Inferior parietal cortex (tissue), 1 donor: ENCODE measurements around the gene IGFL1.
"Not testable (repeated sequence)": the region's sequence is repeated elsewhere in the genome, so short reads cannot be mapped to it uniquely, and the experiment has no call there.

ENCODE experiments used
- DNase-seq: peaks from one replicate; pipeline ENCODE4 v3.0.0-alpha.2; 2016; ENCODE audit errors: extremely low spot score

The IGFL1 gene

DNA sequence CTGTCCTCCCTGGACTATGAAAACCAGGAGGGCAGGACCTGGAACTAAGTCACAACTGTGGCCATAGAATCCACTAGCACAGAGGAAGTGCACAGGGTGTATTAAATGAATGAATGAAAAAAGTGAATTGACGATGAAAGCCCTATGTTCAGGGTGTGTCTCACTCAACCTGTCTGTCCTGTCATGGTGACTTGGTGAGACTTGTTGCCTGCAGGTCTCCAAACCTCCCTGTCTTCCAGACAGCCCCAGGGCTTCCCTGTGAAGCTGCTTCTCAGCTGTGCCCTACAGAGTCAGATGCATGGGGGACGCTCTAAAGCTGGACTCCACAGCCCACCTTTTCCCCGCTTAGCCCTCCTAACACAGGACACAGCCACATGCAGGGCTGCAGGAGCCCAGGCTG lies 4.8 kb upstream of the IGFL1 start:
- DNase-seq, result no peak

DNA sequence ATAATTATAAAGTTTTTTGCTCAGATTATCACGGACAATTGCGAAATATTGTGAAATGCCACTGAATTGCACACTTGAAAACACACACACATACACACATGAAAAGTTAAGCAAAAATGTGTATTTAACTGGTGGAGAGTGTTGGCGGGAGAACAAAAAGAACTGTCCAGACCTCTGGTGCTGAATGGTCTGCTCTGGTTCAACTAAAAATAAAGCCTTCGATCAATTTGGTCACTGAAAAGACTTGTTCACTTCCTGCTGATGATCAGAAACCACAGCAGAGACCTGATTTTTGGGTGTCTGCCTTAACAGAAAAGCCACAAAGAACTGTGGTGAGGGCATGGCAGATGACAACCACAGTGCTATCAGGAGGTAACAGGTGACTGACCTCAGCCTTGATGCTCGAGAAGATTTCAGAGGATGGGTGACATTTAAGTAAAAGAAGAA lies 4.0 kb upstream of the IGFL1 start:
- DNase-seq, result no peak

DNA sequence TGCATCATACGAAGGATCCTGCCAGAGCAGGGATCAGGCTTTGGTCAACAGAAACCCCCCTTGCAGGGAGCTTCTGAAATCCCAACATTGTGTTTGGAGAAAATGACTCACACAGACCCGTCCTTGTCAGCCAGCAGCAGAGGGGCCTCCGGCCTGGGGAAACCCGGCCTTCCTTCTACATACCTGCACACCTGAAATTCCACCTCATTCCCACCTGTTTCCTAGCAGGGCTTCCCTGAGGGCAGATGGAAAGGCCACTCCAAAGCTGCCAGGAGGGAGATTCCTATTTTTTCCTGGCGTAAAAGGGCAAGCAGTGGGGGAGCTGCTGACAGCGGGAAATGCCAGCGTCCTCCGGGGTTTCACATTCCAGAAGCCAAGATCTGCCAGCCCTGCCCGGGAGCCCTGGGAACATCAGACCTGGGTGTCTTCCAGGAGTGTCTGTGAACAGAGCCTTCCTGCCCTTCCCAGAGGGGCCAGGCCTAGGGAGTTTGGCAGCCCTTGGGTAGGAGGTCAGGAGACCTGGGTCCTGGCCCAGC lies 3.0 kb upstream of the IGFL1 start:
- DNase-seq, result no peak

DNA sequence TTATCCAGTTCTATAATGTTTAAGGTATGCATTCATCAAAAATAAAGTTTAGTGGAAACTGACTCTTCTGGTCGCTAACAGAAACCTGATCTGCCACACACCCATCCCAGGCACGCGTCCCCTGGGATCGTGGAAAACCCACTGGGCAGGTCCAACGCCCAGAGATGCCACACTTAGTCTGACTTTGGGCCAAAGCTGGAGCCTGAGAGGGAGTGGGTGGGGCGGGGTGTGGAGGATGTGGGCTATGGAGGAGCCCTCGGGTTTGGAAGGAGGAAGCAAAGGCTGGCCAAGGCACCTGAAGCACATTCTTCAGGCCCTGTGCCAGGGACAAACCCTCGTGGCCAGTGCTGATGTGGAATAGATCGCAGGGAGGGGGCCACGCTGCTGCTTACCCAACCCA lies 2.5 kb downstream of the IGFL1 start:
- DNase-seq, result no peak

DNA sequence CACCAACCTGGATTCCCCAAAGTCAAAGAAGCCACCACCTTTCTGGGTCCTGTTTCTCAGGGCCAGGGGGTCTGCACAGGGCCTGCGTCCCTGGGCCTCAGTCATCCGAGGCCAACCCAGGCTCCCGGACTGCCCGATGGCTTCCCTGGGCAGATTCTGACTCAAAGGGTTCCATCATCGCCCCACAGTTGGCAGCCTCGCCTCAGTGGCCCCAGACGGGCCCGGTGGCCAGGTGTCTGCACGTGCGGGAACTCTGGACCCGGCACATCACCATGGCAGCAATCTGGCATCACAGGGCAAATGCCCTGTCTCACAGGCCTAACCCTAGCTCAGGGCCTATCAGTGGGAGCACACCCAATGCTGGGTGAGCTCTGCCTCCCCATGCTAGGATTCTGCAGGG lies 2.9 kb downstream of the IGFL1 start:
- DNase-seq, result no peak

DNA sequence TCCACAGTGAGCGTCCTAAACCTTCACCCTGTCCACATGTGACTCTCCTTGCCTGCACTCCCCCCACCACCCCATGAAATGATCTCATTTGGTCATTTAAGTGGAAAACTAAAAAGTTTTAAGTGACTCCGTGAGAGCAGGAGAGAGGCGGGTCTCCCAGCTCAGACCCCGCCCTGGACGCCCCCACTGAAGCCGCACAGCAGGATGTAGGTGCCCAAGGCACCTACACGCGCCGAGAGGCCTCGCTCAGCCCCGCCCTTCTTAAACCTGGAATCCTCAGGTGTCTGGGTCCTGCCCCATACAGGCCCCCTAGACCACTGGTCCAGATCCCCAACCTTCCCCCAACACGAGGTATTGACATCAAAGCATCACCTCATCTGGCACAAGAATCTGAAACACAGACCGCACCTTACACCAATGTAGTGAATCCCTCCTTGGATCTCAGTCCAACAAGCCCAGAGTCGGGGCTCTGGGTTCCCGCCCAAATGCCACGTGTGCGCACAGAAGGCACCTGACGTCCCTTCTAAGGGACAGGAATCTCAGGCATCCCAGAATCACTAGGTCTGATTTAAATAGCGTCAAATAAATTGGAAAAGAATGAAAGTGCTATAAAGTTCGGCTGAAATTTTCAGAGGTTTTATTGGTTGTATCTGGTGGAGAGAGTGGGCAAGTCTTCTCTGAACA lies 3.5 kb downstream of the IGFL1 start:
- no peak for DNase-seq

DNA sequence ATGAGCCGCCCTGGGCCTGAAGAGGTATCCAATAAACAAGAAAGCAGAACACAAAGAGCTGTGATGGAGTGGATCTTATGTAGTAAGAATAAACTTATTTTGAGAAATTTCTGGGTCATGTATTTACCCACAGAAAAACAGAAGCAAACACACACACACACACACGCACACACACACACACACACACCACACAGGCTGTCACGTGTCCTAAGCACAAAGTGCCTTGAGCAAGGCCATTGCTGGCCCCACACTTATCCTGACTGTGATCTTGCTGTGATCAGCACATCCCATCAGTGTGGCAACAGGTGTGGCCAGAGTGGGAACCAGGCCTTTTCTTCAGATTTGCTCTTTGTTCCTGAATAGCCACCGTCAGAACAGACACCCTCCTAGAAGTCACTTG lies 4.3 kb downstream of the IGFL1 start:
- DNase-seq, result not testable (repeated sequence)

DNA sequence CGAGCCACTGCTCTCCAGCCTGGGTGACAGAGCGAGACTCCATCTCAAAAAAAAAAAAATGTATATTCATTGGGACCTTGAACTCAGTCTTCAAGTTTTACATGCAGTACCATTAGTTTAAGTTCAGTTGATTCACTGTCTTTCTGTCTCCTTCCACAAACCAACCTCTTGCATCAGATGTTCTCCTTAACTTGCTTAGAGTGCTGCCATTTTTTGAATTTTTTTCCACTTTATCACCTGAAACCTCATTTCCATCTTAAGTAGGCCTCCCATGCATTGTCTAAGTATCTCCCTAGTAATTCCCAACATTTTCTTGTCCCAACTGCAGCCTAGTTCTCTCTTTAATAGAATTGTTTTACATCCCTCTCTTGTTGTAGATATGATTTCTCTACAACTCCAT lies 8.6 kb downstream of the IGFL1 start:
- not testable (repeated sequence) for DNase-seq

DNA sequence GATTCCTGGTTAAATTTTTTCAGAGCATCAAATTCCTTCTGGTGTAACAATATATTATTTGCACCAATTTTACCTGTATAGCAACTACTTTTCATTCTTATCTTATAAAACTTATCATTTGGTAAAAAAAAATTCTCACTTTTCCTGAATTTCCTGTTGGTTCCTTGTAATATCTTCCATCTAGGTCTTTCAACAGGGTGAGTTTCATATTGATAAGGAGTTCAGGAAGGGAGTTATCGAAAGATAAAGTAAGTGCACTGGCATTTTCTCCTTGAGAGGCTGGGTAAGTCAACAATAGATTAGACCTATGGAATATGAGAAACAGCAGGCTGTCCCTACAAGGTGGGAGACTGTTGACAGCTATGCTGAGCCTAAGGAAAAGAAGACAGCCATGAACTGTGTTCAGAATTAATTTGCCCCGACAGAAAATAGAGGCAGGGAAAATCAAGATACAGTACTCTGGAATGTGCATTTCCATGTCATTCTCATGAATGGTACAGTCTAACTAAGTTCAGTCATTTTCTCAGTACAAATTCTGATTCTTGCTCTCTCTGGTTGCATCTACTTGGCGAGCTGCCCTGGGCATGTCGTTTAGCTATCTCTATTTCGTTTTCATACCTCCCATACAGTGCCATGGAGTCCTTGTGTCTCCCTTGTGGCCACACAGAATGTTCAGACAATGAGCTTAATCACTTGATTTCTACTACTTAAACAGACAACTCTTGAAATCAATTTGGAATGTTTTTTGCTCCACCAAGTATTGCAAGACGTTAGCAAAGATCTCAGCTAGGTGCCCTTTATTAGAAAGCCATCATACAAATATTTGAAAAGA lies 9.9 kb downstream of the IGFL1 start:
- DNase-seq, result no peak

DNA sequence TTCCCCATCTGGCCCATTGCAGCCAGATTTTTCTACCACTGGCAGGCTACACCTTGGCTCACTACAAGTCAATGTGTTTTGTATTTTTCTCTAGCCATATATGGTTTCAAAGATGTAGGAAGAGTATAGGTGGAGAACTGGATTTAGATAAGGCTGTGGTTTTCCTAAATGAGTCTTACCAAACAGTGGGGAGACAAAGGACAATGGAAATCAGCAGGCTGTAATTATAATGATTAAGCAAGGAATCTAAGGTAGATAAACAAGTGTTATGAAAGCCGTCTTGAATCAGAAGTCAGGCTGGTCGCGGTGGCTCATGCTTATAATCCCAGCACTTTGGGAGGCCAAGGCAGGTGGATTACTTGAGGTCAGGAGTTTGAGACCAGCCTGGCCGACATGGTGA lies 11.2 kb downstream of the IGFL1 start:
- DNase-seq, result no peak

DNA sequence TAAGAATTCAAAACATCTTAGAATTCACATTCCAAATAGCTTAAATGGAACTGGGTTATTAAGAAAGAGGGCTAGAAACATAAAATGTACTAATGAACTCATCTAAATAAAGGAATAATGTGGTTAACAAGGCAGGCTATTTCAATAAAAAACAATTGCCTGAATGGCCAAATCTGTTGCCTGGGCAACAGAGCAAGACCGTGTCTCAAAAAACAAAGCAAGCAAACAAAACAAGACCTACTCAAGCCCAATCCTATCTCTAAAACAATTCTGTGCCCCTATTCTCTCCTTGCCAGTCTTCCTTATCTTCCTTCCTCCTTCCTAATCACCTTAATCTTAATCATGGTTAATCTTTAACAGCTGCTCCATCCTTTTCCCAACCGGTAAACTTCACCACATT lies 12.1 kb downstream of the IGFL1 start:
- DNase-seq, result no peak

DNA sequence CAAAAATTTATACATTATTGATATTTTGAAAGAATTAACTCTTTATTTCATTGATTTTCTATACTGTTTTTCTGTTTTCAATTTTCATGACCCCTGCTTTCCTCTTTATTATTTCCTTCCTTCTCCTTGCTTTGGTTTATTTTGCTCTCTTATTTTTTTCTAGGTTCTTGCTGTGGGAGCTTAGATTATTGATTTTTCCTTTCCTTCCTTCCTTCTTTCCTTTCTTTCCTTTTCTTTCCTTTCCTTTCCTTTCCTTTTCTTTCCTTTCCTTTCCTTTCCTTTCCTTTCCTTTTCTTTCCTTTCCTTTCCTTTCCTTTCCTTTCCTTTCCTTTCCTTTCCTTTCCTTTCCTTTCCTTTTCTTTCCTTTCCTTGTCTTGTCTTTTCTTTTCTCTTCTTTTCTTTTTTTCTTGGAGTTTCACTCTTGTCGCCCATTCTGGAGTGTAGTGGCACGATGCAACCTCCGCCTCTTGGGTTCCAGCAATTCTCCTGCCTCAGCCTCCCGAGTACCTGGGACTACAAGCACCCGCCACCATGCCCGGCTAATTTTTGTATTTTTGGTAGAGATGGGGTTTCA lies 13.6 kb downstream of the IGFL1 start:
- not testable (repeated sequence) for DNase-seq

DNA sequence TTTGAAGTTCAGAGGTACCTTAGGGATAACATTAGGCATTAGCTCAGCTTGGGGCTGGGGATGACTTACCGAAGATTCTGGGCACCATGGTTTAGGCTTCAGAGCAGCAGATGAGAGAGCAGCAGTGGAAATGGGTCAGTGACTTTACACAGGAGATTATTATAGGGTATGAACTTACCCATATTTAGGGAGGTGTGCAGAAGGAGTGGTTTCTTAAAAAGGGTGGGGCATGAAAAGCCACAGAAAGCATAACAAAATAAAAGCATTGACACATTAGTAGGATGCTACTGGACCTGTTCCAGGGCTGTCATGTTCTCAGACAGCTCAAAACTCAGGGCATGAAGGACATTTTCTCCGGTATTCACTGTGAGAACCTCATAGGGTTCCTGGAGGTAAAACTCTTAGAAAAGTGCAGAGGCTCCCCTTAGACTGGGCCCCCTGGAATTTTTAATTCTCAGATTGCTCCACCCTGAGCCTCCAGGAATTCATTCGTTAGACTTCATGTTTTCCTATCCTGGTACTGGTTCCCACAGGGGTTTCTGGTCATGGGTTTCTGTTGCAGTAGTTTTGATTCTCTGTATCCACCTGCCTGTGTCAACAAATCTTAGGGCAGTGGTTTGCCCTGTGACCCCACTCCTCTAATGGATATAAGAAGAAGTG lies 20.7 kb downstream of the IGFL1 start:
- no peak for DNase-seq

DNA sequence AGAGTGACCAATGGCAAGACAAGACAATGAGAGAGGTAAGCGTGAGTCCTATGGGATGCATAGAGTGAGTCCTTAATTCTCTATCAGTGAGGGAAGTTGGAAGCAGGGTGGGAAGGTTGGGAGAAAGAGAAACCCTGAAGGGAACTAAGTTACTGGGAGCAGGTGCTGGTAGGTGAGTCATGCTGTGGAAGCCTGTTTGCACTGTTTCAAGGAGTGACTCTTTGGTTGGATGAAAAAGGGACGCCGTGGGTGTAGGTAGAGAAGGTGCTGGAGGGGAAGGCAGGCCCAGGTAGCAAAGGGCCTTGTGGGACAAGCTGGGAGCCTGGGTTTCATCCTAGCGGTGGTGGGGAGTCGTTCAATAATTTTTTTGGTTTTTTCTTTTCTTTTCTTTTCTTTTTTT lies 21.9 kb downstream of the IGFL1 start:
- no peak for DNase-seq

DNA sequence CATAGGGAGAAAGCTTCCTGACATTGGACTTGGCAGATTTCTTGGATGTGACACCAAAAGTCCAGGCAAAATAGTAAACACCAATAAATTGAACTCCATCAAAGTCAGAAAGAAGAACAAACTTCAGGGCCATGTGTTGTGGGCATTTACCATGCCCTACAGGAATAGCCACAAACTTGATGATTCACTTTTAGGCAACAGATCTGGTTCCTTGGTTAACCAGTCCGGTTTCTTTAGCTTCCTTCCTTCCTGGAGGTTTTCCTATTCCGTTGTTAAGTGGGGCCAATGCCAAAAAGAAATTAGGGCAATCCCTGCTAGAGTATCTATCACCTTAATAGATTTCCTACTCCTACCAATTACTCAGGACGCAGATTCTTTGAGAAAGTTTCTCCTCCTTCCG lies 25.2 kb downstream of the IGFL1 start:
- no peak for DNase-seq

DNA sequence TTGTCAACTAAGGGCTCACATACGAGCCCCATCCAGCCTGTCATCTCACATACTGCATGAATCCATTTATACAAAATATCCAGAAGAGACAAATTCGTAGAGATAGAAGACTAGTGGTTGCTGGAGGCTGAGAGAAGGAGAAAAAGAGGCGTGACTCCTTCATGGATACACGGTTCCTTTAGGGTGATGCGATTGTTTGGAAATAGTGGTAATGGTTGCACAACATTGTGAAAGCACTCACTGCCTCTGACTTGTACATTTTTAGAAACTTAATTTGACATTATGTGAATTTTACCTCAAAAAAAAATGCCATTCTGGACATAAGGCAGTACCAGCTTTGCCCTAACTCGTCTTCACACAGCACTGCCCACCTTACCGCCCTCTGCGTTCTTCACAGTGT lies 27.3 kb downstream of the IGFL1 start:
- DNase-seq, result no peak

DNA sequence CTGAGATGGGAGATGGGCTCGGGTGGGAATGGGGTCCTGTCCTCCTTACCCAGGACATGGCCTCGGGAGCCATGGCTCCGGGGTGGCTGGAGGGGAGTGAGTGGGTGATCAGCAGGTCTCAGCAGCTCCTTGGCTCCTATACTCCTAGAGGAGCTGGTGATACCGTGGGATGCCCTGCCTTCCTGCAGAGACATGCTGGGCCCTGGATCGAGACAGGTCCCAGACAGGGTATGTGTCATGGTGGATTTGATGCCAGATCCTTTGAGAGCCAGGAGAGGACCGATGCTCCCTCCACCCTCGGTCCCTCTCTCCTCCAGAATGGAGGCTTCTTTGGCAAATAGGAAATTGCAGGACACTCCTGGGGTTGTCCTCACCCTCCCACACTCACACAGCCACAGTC lies 32.0 kb downstream of the IGFL1 start:
- DNase-seq, result not testable (repeated sequence)

DNA sequence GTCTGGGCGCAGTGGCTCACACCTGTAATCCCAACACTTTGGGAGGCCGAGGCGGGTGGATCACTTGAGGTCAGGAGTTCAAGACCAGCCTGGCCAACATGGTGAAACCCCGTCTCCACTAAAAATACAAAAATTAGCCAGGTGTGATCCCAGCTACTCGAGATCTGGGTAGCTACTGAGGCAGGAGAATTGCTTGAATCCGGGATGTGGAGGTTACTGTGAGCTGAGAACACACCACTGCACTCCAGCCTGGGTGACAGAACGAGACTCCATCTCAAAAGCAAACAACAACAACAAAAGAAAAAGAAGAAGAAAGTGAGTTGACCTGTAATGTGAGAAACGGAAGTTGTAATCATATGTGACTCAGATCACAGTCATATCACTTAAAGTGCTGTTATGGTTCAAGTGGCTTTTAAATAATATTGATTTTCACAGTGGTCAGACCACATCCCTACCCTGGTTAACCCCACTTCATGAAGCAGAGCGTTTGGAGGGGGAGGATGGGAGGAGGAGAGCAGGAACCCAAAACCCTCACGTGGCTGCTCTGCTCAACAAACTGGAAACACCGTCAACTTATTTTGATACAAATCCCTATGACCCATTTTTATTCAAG lies 33.2 kb downstream of the IGFL1 start:
- not testable (repeated sequence) for DNase-seq

DNA sequence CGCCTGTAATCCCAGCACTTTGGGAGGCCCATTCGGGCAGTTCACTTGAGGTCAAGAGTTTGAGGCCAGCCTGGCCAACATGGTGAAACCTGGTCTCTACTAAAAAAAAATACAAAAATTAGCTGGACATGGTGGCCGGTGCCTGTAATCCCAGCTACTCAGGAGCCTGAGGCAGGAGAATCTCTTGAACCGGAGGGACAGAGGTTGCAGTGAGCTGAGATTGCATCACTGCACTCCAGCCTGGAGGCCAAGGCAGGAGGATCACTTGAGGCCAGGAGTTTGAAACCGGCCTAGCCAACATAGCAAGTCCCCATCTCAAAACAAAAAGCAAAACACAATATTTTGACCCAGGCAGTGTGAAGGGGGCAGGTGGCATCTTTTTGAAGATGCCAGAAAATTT lies 35.3 kb downstream of the IGFL1 start:
- not testable (repeated sequence) for DNase-seq

DNA sequence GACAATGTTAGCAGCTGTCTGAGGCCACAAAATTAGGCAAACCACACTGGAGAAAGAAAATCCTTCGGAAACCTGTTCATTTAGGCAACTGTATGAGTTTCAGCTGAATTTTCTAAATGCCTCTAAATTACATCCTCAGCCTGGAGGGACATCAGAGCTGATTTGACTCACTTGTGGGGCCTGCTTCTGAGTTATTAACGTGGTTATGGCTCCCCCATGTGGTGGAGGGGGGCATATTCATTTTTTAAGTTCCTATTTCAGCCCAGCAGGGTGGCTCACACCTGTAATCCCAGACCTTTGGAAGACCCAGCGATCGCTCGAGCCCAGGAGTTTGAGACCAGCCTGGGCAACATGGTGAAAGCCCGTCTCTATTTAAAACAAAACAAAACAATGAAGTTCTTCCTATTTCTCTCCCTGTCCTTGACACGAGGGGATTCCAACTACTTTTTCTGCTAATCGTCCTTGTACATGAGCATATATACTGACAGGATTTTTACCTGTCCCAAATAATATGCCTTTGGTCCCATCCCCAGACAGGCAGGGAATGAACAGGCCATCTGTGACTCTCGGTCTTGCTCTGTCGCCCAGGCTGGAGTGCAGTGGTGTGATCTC lies 35.8 kb downstream of the IGFL1 start:
- peak; percentile 92 for DNase-seq

DNA sequence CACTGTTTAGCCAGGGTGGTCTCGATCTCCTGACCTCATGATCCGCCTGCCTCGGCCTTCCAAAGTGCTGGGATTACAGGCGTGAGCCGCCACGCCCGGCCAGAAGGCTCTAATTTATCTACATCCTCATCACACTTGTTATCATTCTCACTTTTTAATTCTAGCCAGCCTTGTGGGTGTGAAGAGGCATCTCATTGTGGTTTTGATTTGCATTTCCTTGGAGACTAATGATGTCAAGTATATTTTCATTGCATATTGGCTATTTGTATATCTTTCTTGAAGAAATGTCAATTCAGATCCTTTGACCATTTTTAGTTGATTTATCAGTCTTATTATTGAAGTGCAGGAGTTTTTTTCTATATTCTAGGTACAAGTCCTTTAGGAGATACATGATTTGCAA lies 39.6 kb downstream of the IGFL1 start:
- no peak for DNase-seq
